Large intestine (tissue), 3 donors: ENCODE data around the gene KIF20A. TPM values are rescaled to one million over a fixed set of nuclear protein-coding genes. Genes with fewer than 3 reads are reported as not detected.
"Not testable (repeated sequence)": the region's sequence is repeated elsewhere in the genome, so short reads cannot be mapped to it uniquely, and the experiment has no call there.

Source experiments
- DNase-seq, 2 donors: peaks; one replicate each; pipeline versions ENCODE4 v3.0.0 to v3.0.0-alpha.2; 2013
- H3K27ac ChIP-seq: one replicate; pipeline ENCODE4 v1.5.1; 2013; ENCODE audit warnings: low read length
- H3K27me3 ChIP-seq: 2 replicates; pipeline ENCODE4 v1.6.1; 2013; ENCODE audit warnings: low read length; ENCODE audit not compliant: control insufficient read depth, insufficient read depth
- H3K36me3 ChIP-seq: 2 replicates; pipeline ENCODE4 v1.6.1; 2013; ENCODE audit warnings: low read length; ENCODE audit not compliant: control insufficient read depth, insufficient read depth
- H3K4me1 ChIP-seq: one replicate; pipeline ENCODE4 v1.6.1; 2013; ENCODE audit warnings: low read length; ENCODE audit not compliant: control insufficient read depth, insufficient read depth
- H3K4me3 ChIP-seq: one replicate; pipeline ENCODE4 v1.5.1; 2013; ENCODE audit warnings: low read length
- H3K9me3 ChIP-seq: one replicate; pipeline ENCODE4 v1.6.1; 2013; ENCODE audit warnings: mild to moderate bottlenecking, low read depth, low read length, moderate library complexity; ENCODE audit not compliant: control insufficient read depth
- WGBS: methylation state at CpG from one replicate; pipeline ENCODE4 v1.1.5; 2013; ENCODE audit warnings: low lambda C conversion rate; ENCODE audit not compliant: insufficient coverage; 5-methylcytosine and 5-hydroxymethylcytosine counted together
- polyA plus RNA-seq: library from polyadenylated mRNA; unstranded; fragments of 120-200 nt; gene quantifications from one replicate; pipeline ENCODE4 v1.2.1, GENCODE V29; 2013

Gene KIF20A
- polyA plus RNA-seq, 1 donor, result 13.8 TPM

GRCh38 chr5:138180841-138181240, 1.9 kb downstream of the KIF20A start:
- H3K27ac ChIP-seq, result no peak overlapping the region
- DNase-seq, result no peak
- WGBS, result no CpG with 5 or more reads among the region's 5 CpGs
- no peaks in the 10 kb centered on the region for H3K27me3 ChIP-seq
- H3K9me3 ChIP-seq, result no peaks in the 10 kb centered on the region
- H3K36me3 ChIP-seq, result peaks cover 51% of the 10 kb centered on the region
- peaks cover 10% of the 10 kb centered on the region for H3K4me1 ChIP-seq
- H3K4me3 ChIP-seq, result no peak overlapping the region

- Histone ChIP-seq H3K27ac (no peak overlapping the region), H3K27me3 (no peaks in the 10 kb centered on the region), H3K4me3 (no peak overlapping the region), H3K36me3 (peaks cover 56% of the 10 kb centered on the region), H3K9me3 (no peaks in the 10 kb centered on the region), H3K4me1 (peaks cover 10% of the 10 kb centered on the region)
- no CpG with 5 or more reads among the region's 6 CpGs for WGBS
- no peak for DNase-seq
These were observed 3.9 kb downstream of the KIF20A start for GRCh38 chr5:138182808-138183207.

GRCh38 chr5:138186002-138186447, 7.1 kb downstream of the KIF20A start:
- no peaks in the 10 kb centered on the region for H3K9me3 ChIP-seq
- no CpG with 5 or more reads among the region's 2 CpGs for WGBS
- no peaks in the 10 kb centered on the region for H3K4me1 ChIP-seq
- no peak overlapping the region for H3K27ac ChIP-seq
- H3K27me3 ChIP-seq, result no peaks in the 10 kb centered on the region
- H3K4me3 ChIP-seq, result no peak overlapping the region
- no peak for DNase-seq
- H3K36me3 ChIP-seq, result peaks cover 80% of the 10 kb centered on the region

- no CpG with 5 or more reads among the region's 3 CpGs for WGBS
- no peaks in the 10 kb centered on the region for H3K4me1 ChIP-seq
- peaks cover 81% of the 10 kb centered on the region for H3K36me3 ChIP-seq
- H3K4me3 ChIP-seq, result no peak overlapping the region
- H3K9me3 ChIP-seq, result no peaks in the 10 kb centered on the region
- H3K27me3 ChIP-seq, result no peaks in the 10 kb centered on the region
- no peak overlapping the region for H3K27ac ChIP-seq
- DNase-seq, result no peak
These were observed 9.7 kb downstream of the KIF20A start for GRCh38 chr5:138188626-138189025.

- 100% methylated on average over 1 of the region's 3 CpGs for WGBS
- H3K4me1 ChIP-seq, result no peaks in the 10 kb centered on the region
- H3K36me3 ChIP-seq, result peaks cover 66% of the 10 kb centered on the region
These were observed 13.9 kb downstream of the KIF20A start for GRCh38 chr5:138192826-138193225.

GRCh38 chr5:138193859-138194258, 14.9 kb downstream of the KIF20A start:
- no CpG with 5 or more reads among the region's 8 CpGs for WGBS
- not testable (repeated sequence) for DNase-seq, H3K4me3 ChIP-seq, H3K27me3 ChIP-seq, H3K4me1 ChIP-seq, H3K27ac ChIP-seq, H3K9me3 ChIP-seq
- H3K36me3 ChIP-seq, result peaks cover 66% of the 10 kb centered on the region

More at GRCh38 chr5:138192826-138193225, 13.9 kb downstream of the KIF20A start:
- Histone ChIP-seq H3K4me3 (no peak overlapping the region), H3K27ac (no peak overlapping the region), H3K27me3 (no peaks in the 10 kb centered on the region), H3K9me3 (no peaks in the 10 kb centered on the region)
- DNase-seq, result no peak

GRCh38 chr5:138210985-138211384, 32.1 kb downstream of the KIF20A start:
- H3K9me3 ChIP-seq, result no peaks in the 10 kb centered on the region
- WGBS, result 100% methylated on average over 1 of the region's 3 CpGs
- no peak overlapping the region for H3K4me3 ChIP-seq
- H3K27ac ChIP-seq, result no peak overlapping the region
- H3K4me1 ChIP-seq, result no peaks in the 10 kb centered on the region
- no peak for DNase-seq
- H3K27me3 ChIP-seq, result no peaks in the 10 kb centered on the region
- peaks cover 13% of the 10 kb centered on the region for H3K36me3 ChIP-seq

GRCh38 chr5:138212828-138213160, 33.9 kb downstream of the KIF20A start:
- no peaks in the 10 kb centered on the region for H3K27me3 ChIP-seq
- H3K9me3 ChIP-seq, result no peaks in the 10 kb centered on the region
- no CpG with 5 or more reads among the region's 8 CpGs for WGBS
- peak overlapping the region; percentile 62 for H3K27ac ChIP-seq
- H3K36me3 ChIP-seq, result peaks cover 8% of the 10 kb centered on the region
- H3K4me1 ChIP-seq, result no peaks in the 10 kb centered on the region
- H3K4me3 ChIP-seq, result peak overlapping the region; percentile 97
- no peak for DNase-seq

GRCh38 chr5:138213161-138214029, 34.5 kb downstream of the KIF20A start, which contains the start of gene CDC23:
Gene CDC23, minus strand, starts transcription at chr5:138213323. Its CDS starts 11 bp downstream, at chr5:138213312.
- Histone ChIP-seq H3K4me1 (no peaks in the 10 kb centered on the region), H3K4me3 (peak within 1 kb of the TSS; percentile 97), H3K27me3 (no peaks in the 10 kb centered on the region), H3K27ac (peak within 1 kb of the TSS; percentile 62), H3K36me3 (peaks cover 8% of the 10 kb centered on the region), H3K9me3 (no peaks in the 10 kb centered on the region)
- DNase-seq, result peak; percentile 97 to 99
- WGBS, result 0% methylated on average over 3 of the region's 32 CpGs

- no peaks in the 10 kb centered on the region for H3K9me3 ChIP-seq
- no peaks in the 10 kb centered on the region for H3K27me3 ChIP-seq
- no peak overlapping the region for H3K4me3 ChIP-seq
- H3K4me1 ChIP-seq, result no peaks in the 10 kb centered on the region
- DNase-seq, result no peak
- WGBS, result 94% methylated on average over 2 of the region's 2 CpGs
- no peak overlapping the region for H3K27ac ChIP-seq
- no peaks in the 10 kb centered on the region for H3K36me3 ChIP-seq
These were observed 37.9 kb downstream of the KIF20A start for GRCh38 chr5:138216799-138217198.

GRCh38 chr5:138223532-138223931, 44.6 kb downstream of the KIF20A start:
- H3K9me3 ChIP-seq, result no peaks in the 10 kb centered on the region
- no peaks in the 10 kb centered on the region for H3K4me1 ChIP-seq
- H3K27me3 ChIP-seq, result no peaks in the 10 kb centered on the region
- DNase-seq, result no peak
- no peak overlapping the region for H3K27ac ChIP-seq
- no peaks in the 10 kb centered on the region for H3K36me3 ChIP-seq
- H3K4me3 ChIP-seq, result no peak overlapping the region
- no CpG with 5 or more reads among the region's 1 CpG for WGBS
